Tibial nerve (tissue), 4 donors: Measurements from ENCODE around the gene CNTNAP5.

ENCODE experiments used
- EP300 ChIP-seq, 2 donors: sonication (generic); formaldehyde crosslinking; IDR thresholded peaks; one replicate each; pipeline ENCODE4 v1.6.1; 2017; ENCODE audit warnings: antibody characterized with exemption in 2 of 2, mild to moderate bottlenecking in 1 of 2
- TF ChIP-seq, protein P1 (sequence below), 5 experiments: fragments of 200-600 bp in 3 of 5; fragments of 450-650 bp in 2 of 5; sonication (generic) in 3 of 5; IDR thresholded peaks; one replicate each; pipeline ENCODE4 v1.5.1; 2016 to 2019; ENCODE audit warnings: antibody characterized with exemption in 5 of 5, mild to moderate bottlenecking in 3 of 5, moderate library complexity in 2 of 5

DNA sequence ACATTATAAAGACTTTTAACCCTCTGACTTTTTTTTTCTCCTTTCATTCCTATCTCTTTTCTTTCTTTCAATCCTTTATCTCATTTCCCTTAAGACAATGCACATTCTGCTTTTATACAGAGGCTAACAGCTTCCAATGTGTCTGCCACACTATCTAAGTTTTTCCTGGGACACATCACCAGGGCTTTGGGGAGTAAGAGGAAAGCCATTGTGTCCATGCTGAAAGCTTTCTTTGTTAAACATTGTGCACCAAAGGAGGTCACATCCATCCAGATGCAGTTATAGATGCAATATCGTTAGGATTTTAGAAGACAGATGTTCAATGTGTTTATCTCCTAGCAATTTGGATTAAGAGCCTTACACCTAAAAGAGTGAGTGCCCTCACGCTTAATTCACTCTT is 534.1 kb downstream of the CNTNAP5 start:
- TF ChIP-seq, protein P1, sequence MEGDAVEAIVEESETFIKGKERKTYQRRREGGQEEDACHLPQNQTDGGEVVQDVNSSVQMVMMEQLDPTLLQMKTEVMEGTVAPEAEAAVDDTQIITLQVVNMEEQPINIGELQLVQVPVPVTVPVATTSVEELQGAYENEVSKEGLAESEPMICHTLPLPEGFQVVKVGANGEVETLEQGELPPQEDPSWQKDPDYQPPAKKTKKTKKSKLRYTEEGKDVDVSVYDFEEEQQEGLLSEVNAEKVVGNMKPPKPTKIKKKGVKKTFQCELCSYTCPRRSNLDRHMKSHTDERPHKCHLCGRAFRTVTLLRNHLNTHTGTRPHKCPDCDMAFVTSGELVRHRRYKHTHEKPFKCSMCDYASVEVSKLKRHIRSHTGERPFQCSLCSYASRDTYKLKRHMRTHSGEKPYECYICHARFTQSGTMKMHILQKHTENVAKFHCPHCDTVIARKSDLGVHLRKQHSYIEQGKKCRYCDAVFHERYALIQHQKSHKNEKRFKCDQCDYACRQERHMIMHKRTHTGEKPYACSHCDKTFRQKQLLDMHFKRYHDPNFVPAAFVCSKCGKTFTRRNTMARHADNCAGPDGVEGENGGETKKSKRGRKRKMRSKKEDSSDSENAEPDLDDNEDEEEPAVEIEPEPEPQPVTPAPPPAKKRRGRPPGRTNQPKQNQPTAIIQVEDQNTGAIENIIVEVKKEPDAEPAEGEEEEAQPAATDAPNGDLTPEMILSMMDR (IDR thresholded peaks at IDR 0.05): no peak
- no peak for TF ChIP-seq EP300 (IDR thresholded peaks at IDR 0.05)
